Stimulated activated effector memory CD8-positive, alpha-beta T cell treated with anti-CD3 and anti-CD28 coated beads, Interleukin-12 subunit alpha, Interleukin-12 subunit beta, amount 100 ng/mL, for 72 hours (primary cell): Measurements from ENCODE around the gene EIF3K.

Experiments used
- ATAC-seq: fragments of 150-1000 bp; cut with Tn5 transposase; 2 replicates; pipeline ENCODE4 v1.10.0; 2021
- DNase-seq, 2 donors: peaks; one replicate each; pipeline ENCODE4 v3.0.0; 2021 to 2022; ENCODE audit warnings: low spot score in 2 of 2
- H3K27ac Mint-ChIP-seq: one replicate; pipeline ENCODE4 v1.8.0; 2022; ENCODE audit warnings: mild to moderate bottlenecking, mixed read lengths
- H3K36me3 Mint-ChIP-seq: one replicate; pipeline ENCODE4 v1.8.0; 2022; ENCODE audit warnings: mild to moderate bottlenecking, mixed read lengths
- H3K4me1 Mint-ChIP-seq: one replicate; pipeline ENCODE4 v1.8.0; 2022; ENCODE audit warnings: mixed read lengths
- H3K4me3 Mint-ChIP-seq: one replicate; pipeline ENCODE4 v1.8.0; 2022; ENCODE audit warnings: mild to moderate bottlenecking, mixed read lengths
- H3K9me3 Mint-ChIP-seq: one replicate; pipeline ENCODE4 v1.8.0; 2022; ENCODE audit warnings: mixed read lengths

EIF3K gene

DNA sequence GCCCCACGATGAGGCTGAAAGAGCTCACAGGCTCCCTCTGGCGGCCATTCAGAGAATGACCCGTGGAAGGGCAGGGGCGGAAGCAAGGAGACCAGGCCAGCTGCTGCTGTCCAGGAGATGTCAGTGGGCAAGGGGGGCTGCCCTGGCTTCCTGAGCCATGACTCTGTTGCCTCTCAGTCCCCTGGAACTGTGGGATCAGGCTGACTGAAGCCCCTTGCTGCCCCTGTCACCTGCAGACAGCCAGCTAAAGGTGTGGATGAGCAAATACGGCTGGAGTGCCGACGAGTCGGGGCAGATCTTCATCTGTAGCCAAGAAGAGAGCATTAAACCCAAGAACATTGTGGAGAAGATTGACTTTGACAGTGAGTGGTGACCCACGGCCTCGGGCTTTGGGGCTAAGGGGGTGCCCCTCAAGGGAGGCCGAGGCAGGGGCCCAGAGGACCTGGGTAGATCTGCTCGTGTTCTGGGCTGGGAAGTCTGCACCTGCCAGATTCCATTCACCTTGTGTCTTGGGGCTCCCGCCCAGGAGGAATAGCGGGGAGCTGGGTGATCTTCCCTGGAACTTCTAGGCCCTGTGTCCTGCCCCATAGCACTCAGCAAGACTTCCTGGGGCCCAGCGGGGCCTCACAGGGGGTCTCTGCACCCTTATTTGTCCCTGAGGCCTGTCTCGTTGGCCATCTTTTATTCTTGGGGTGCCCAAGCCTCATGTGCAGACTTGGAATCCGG is 15.9 kb downstream of the EIF3K start:
- peak; percentile 78 to 90 for DNase-seq
- no peaks in the 10 kb centered on the region for H3K9me3 Mint-ChIP-seq
- peak overlapping the region; percentile 93 for H3K27ac Mint-ChIP-seq
- H3K4me3 Mint-ChIP-seq = peak overlapping the region; percentile 45
- peaks cover 71% of the 10 kb centered on the region for H3K36me3 Mint-ChIP-seq
- H3K4me1 Mint-ChIP-seq = peaks cover 28% of the 10 kb centered on the region
- peak; percentile 22 for ATAC-seq

GRCh38 chr19:38635483-38636399 is 16.8 kb downstream of the EIF3K start:
- DNase-seq (no peak), ATAC-seq (no peak)
- H3K4me3 Mint-ChIP-seq = no peak overlapping the region
- H3K9me3 Mint-ChIP-seq = no peaks in the 10 kb centered on the region
- peaks cover 62% of the 10 kb centered on the region for H3K36me3 Mint-ChIP-seq
- peak overlapping the region; percentile 92 for H3K27ac Mint-ChIP-seq
- H3K4me1 Mint-ChIP-seq = peaks cover 28% of the 10 kb centered on the region

GRCh38 chr19:38638461-38638860 is 19.5 kb downstream of the EIF3K start:
- H3K27ac Mint-ChIP-seq = no peak overlapping the region
- H3K4me1 Mint-ChIP-seq = peaks cover 33% of the 10 kb centered on the region
- peaks cover 35% of the 10 kb centered on the region for H3K36me3 Mint-ChIP-seq
- ATAC-seq (no peak), DNase-seq (no peak)
- no peaks in the 10 kb centered on the region for H3K9me3 Mint-ChIP-seq
- H3K4me3 Mint-ChIP-seq = no peak overlapping the region

DNA sequence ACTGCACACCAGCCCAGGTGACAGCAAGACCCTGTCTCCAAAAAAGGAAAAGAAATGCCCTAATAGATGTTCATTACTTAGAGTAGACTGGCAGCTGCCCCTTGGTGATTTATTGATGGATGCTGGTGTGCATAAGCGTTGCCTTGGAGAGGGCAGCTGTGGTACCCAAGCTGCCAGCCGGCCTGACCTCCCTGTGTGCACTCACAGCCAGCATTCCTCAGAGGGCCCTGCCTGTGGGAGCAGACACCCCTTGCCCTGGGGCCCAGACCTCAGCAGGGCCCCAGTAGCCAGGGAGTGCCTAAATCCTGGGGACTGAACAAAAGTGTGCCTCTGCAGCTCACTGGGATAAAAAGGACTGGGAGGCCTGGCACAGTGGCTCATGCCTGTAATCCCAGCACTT is 20.7 kb downstream of the EIF3K start:
- Mint-ChIP-seq H3K4me3 (no peak overlapping the region), H3K36me3 (peaks cover 25% of the 10 kb centered on the region)

GRCh38 chr19:38640368-38640767 is 21.4 kb downstream of the EIF3K start:
- no peak overlapping the region for H3K27ac Mint-ChIP-seq
- ATAC-seq (no peak), DNase-seq (no peak)
- no peak overlapping the region for H3K4me3 Mint-ChIP-seq
- H3K36me3 Mint-ChIP-seq = peaks cover 18% of the 10 kb centered on the region
- peaks cover 25% of the 10 kb centered on the region for H3K4me1 Mint-ChIP-seq
- H3K9me3 Mint-ChIP-seq = no peaks in the 10 kb centered on the region

More for the DNA sequence above, 20.7 kb downstream of the EIF3K start:
- DNase-seq = no peak
- no peak for ATAC-seq
- Mint-ChIP-seq H3K4me1 (peaks cover 28% of the 10 kb centered on the region), H3K27ac (no peak overlapping the region), H3K9me3 (no peaks in the 10 kb centered on the region)

- Mint-ChIP-seq H3K36me3 (peaks cover 1% of the 10 kb centered on the region), H3K27ac (no peak overlapping the region), H3K4me1 (peaks cover 7% of the 10 kb centered on the region), H3K9me3 (no peaks in the 10 kb centered on the region), H3K4me3 (no peak overlapping the region)
- ATAC-seq = no peak
- DNase-seq = no peak
These were observed 23.2 kb downstream of the EIF3K start for GRCh38 chr19:38642176-38642575.

- DNase-seq (no peak), ATAC-seq (no peak)
- H3K9me3 Mint-ChIP-seq = no peaks in the 10 kb centered on the region
- H3K4me3 Mint-ChIP-seq = no peak overlapping the region
- H3K4me1 Mint-ChIP-seq = peaks cover 22% of the 10 kb centered on the region
- H3K36me3 Mint-ChIP-seq = peaks cover 20% of the 10 kb centered on the region
- no peak overlapping the region for H3K27ac Mint-ChIP-seq
These were observed 25.7 kb downstream of the EIF3K start for GRCh38 chr19:38644719-38645118.

DNA sequence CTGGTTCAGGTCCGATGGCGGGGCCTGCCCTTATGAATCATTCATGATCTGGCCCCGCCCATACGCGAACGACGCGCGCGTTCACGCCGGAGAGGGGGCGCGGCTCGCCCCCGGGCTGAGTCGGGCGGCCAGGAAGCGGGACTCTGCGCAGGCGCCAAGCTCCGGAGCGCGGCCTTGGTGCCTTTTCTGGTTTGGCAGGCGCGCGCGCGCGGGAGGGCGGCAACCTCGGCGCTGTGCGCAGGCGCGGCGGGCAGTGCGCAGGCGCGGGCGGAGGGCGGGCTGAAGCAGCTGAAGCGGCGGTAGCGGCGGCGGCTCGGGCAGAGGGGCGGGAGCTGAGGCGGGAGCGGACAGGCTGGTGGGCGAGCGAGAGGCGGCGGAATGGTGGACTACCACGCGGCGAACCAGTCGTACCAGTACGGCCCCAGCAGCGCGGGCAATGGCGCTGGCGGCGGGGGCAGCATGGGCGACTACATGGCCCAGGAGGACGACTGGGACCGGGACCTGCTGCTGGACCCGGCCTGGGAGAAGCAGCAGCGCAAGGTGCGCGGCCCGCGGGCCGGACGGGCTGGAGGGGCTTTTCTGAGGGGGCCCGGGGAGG is 28.5 kb downstream of the EIF3K start, which contains the start of gene ACTN4:
TSS of gene ACTN4 (plus strand) at position 282 of the 598 bp plus-strand sequence. CDS start at position 379, 97 bp downstream.
- Mint-ChIP-seq H3K4me3 (peak within 1 kb of the TSS; percentile 91), H3K27ac (peak within 1 kb of the TSS; percentile 93), H3K4me1 (peaks cover 44% of the 10 kb centered on the region), H3K36me3 (peaks cover 20% of the 10 kb centered on the region), H3K9me3 (no peaks in the 10 kb centered on the region)
- peak; percentile 89 for ATAC-seq
- DNase-seq = peak; percentile 100

DNA sequence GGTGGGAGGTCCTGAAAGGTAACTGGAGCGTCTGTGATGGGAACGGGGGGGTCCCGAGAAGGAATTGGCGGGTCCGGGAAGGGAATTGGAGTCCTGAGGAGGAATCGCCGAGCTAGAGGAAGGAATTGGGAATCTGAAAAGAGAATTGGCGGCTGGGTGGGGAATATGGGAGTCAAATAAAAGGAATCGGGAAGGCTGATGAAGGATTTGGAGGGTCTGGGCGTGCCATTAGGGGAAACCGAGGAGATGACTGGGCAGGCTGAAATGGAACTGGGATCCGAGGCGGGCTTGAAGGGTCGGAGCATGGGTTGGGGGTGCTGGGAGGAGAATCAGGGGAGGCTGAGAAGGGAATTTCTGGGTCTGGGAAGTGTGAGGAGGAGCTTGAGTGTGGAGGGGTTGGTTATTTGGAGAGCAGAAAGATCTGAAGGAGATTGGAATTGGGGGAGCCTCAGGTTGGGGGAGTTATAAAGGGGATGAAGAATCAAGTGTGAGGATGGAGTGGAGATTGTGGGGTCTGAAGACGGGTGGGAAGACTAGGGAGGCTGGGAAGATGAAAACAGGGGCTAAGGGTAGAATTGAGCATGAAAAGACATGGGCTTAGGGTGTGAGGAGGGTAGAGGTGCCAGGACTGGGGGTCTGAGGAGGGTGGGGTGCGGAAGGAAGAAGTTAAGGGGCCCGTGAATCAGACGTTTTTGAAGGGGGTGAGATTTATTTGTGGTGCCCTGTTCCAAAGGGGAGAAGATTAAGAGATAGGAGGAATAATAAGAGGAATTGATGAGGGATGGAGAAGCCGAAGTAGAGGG is 29.2 kb downstream of the EIF3K start:
- H3K9me3 Mint-ChIP-seq = no peaks in the 10 kb centered on the region
- H3K4me1 Mint-ChIP-seq = peaks cover 49% of the 10 kb centered on the region
- H3K36me3 Mint-ChIP-seq = peaks cover 23% of the 10 kb centered on the region
- ATAC-seq (no peak), DNase-seq (peak in 1 of 2 donors; percentile 65)
- H3K4me3 Mint-ChIP-seq = peak overlapping the region; percentile 91
- H3K27ac Mint-ChIP-seq = peak overlapping the region; percentile 93

- no peak for ATAC-seq
- no peak for DNase-seq
- peaks cover 55% of the 10 kb centered on the region for H3K4me1 Mint-ChIP-seq
- peak overlapping the region; percentile 91 for H3K4me3 Mint-ChIP-seq
- no peaks in the 10 kb centered on the region for H3K9me3 Mint-ChIP-seq
- H3K36me3 Mint-ChIP-seq = peaks cover 30% of the 10 kb centered on the region
- H3K27ac Mint-ChIP-seq = peak overlapping the region; percentile 93
These were observed 29.8 kb downstream of the EIF3K start for GRCh38 chr19:38648769-38649304.

GRCh38 chr19:38649305-38650171 is 30.6 kb downstream of the EIF3K start:
- Mint-ChIP-seq H3K4me3 (peak overlapping the region; percentile 91), H3K36me3 (peaks cover 37% of the 10 kb centered on the region), H3K4me1 (peaks cover 61% of the 10 kb centered on the region), H3K9me3 (no peaks in the 10 kb centered on the region), H3K27ac (peak overlapping the region; percentile 93)
- ATAC-seq (no peak), DNase-seq (no peak)

DNA sequence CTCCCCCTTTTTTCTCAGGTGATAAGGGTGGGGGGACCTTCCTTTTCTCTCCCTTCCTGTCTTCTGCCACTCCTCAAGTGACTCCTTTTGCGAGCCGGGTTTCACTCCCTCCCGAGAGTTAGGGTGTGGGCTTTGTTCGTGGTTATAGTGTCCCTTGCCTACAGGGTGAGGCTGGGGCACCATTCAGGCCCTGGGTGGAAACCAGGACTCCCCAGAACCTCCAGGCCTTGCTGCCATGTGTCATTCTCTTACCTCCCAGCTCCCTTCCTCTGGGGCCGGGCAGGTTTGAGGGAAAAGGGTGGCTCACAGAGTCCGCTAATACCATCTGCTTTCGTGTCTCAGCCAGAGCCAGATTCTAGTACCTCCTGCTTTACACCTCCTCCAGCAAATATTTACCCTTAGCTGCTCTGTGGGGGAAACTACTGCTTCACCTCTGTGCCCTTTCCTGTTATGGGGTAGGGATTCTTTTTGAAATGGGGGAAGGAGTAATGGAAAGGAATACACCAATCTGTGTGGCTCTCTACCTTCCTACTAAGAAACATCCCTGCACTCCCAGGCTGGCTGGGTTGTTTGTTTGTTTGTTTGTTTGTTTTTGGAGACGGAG is 31.3 kb downstream of the EIF3K start:
- Mint-ChIP-seq H3K4me1 (peaks cover 69% of the 10 kb centered on the region), H3K36me3 (peaks cover 44% of the 10 kb centered on the region), H3K27ac (peak overlapping the region; percentile 93), H3K9me3 (no peaks in the 10 kb centered on the region), H3K4me3 (peak overlapping the region; percentile 91)
- DNase-seq (no peak), ATAC-seq (no peak)

DNA sequence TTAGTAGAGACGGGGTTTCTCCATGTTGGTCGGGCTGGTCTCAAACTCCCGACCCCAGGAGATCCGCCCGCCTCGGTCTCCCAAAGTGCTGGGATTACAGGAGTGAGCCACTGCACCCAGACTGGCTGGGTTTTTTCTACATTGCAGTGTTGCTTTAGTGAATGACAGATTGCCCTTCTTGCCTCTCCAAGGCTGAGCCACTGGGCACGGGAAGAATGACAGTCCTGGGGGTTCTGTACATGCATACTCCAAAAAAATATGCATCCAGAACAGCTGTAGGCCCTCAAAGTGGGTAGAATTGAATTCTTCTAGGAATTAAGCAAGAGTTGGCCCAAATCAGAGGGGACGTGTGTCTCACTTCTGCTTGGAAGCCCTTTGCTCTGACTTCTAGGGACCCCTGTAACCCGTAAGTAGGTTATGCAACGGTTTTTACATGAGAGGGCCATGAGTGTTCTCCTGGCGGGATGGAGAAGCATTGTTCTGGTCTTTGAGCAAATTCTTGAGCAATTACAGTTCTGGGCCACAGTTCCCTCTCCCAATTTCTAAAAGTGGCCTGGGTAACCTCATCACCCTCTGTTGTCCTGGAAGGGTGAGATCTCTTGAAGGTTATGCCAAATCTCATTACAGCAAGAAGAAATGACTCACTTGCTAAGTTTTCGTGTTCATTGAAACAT is 32.1 kb downstream of the EIF3K start:
- ATAC-seq = no peak
- Mint-ChIP-seq H3K4me1 (peaks cover 76% of the 10 kb centered on the region), H3K4me3 (peak overlapping the region; percentile 91), H3K9me3 (no peaks in the 10 kb centered on the region), H3K36me3 (peaks cover 51% of the 10 kb centered on the region), H3K27ac (peak overlapping the region; percentile 84)
- DNase-seq = no peak
